Measurements from ENCODE around the gene ARHGEF1. TPM values are rescaled to one million over a fixed set of nuclear protein-coding genes. Genes with fewer than 3 reads are reported as not detected.

The ARHGEF1 gene
- total RNA-seq, 1 donor from 2014 or later, result 70.5 TPM

GRCh38 chr19:41906916-41907680, 24.1 kb downstream of the ARHGEF1 start:
- no peak for DNase-seq (ENCODE audit: low spot score)
- H3K4me1 Mint-ChIP-seq (ENCODE audit: low read depth), result no peaks in the 10 kb centered on the region
- no peak overlapping the region for H3K4me3 Mint-ChIP-seq (ENCODE audit: unreplicated experiment)
- H3K27ac Mint-ChIP-seq (ENCODE audit: unreplicated experiment), result no peak overlapping the region
- H3K36me3 Mint-ChIP-seq (ENCODE audit: low read depth), result peaks cover 33% of the 10 kb centered on the region
- TF ChIP-seq CTCF (IDR thresholded peaks at IDR 0.05), result no peak
- H3K27me3 Mint-ChIP-seq (ENCODE audit: low read depth), result peaks cover 16% of the 10 kb centered on the region
- no peaks in the 10 kb centered on the region for H3K9me3 Mint-ChIP-seq (ENCODE audit: low read depth)

- H3K27ac Mint-ChIP-seq (ENCODE audit: unreplicated experiment), result no peak overlapping the region
These were observed 25.1 kb downstream of the ARHGEF1 start for GRCh38 chr19:41907994-41908615.

GRCh38 chr19:41908724-41909464, 25.9 kb downstream of the ARHGEF1 start:
- Mint-ChIP-seq H3K27me3 (ENCODE audit: low read depth) (peaks cover 25% of the 10 kb centered on the region), H3K36me3 (ENCODE audit: low read depth) (peaks cover 22% of the 10 kb centered on the region), H3K9me3 (ENCODE audit: low read depth) (no peaks in the 10 kb centered on the region), H3K27ac (ENCODE audit: unreplicated experiment) (no peak overlapping the region), H3K4me1 (ENCODE audit: low read depth) (peaks cover 2% of the 10 kb centered on the region), H3K4me3 (ENCODE audit: unreplicated experiment) (no peak overlapping the region)
- no peak for TF ChIP-seq CTCF (IDR thresholded peaks at IDR 0.05)
- DNase-seq (ENCODE audit: low spot score), result peak; percentile 89

More at GRCh38 chr19:41907994-41908615, 25.1 kb downstream of the ARHGEF1 start:
- H3K4me1 Mint-ChIP-seq (ENCODE audit: low read depth), result peaks cover 2% of the 10 kb centered on the region
- no peak overlapping the region for H3K4me3 Mint-ChIP-seq (ENCODE audit: unreplicated experiment)
- TF ChIP-seq CTCF (IDR thresholded peaks at IDR 0.05), result no peak
- DNase-seq (ENCODE audit: low spot score), result peak; percentile 84
- H3K36me3 Mint-ChIP-seq (ENCODE audit: low read depth), result peaks cover 26% of the 10 kb centered on the region
- peaks cover 21% of the 10 kb centered on the region for H3K27me3 Mint-ChIP-seq (ENCODE audit: low read depth)
- H3K9me3 Mint-ChIP-seq (ENCODE audit: low read depth), result no peaks in the 10 kb centered on the region

- H3K36me3 Mint-ChIP-seq (ENCODE audit: low read depth), result peaks cover 15% of the 10 kb centered on the region
- H3K27me3 Mint-ChIP-seq (ENCODE audit: low read depth), result peaks cover 31% of the 10 kb centered on the region
- H3K27ac Mint-ChIP-seq (ENCODE audit: unreplicated experiment), result no peak overlapping the region
- H3K4me3 Mint-ChIP-seq (ENCODE audit: unreplicated experiment), result no peak overlapping the region
- peak; percentile 73 for DNase-seq (ENCODE audit: low spot score)
- TF ChIP-seq CTCF (IDR thresholded peaks at IDR 0.05), result no peak
- no peaks in the 10 kb centered on the region for H3K9me3 Mint-ChIP-seq (ENCODE audit: low read depth)
- peaks cover 2% of the 10 kb centered on the region for H3K4me1 Mint-ChIP-seq (ENCODE audit: low read depth)
These were observed 26.7 kb downstream of the ARHGEF1 start for GRCh38 chr19:41909706-41910105.
